Breast epithelium (tissue), 4 donors: ENCODE results near the gene NOL3. TPM values are rescaled to one million over a fixed set of nuclear protein-coding genes. Genes with fewer than 3 reads are reported as not detected.

Experiments
- DNase-seq, 2 donors: peaks; one replicate each; pipeline ENCODE4 v3.0.0-alpha.2; 2019; ENCODE audit warnings: low spot score in 2 of 2
- H3K27ac ChIP-seq, 2 donors: fragments of 200-600 bp; sonication (generic) in 1 of 2; one replicate each; pipeline ENCODE4 v1.5.1; 2016 to 2019; ENCODE audit warnings: mild to moderate bottlenecking in 1 of 2
- H3K27me3 ChIP-seq, 2 donors: fragments of 200-600 bp; sonication (generic) in 1 of 2; one replicate each; pipeline versions ENCODE4 v1.5.1 to v1.6.0; 2017 to 2019; ENCODE audit warnings: control low read depth in 1 of 2, mild to moderate bottlenecking in 1 of 2
- H3K36me3 ChIP-seq: fragments of 200-600 bp; one replicate; pipeline ENCODE4 v1.5.1; 2019
- H3K4me1 ChIP-seq, 2 donors: fragments of 200-600 bp; sonication (generic); one replicate each; pipeline ENCODE4 v1.5.1; 2016 to 2019; ENCODE audit warnings: control low read depth in 1 of 2
- H3K4me3 ChIP-seq, 3 donors: fragments of 200-600 bp; sonication (generic); 1 replicate in 2 of 3; 2 replicates in 1 of 3; pipeline ENCODE4 v1.5.1; 2016 to 2019; ENCODE audit warnings: mild to moderate bottlenecking in 3 of 3, moderate library complexity in 2 of 3
- H3K9me3 ChIP-seq, 2 donors: fragments of 200-600 bp; sonication (generic) in 1 of 2; one replicate each; pipeline ENCODE4 v1.5.1; 2016 to 2019; ENCODE audit warnings: control low read depth in 1 of 2
- CTCF ChIP-seq, 3 donors: fragments of 450-650 bp; IDR thresholded peaks; one replicate each; pipeline ENCODE4 v1.5.1; 2016 to 2017; ENCODE audit warnings: antibody characterized with exemption in 3 of 3, mild to moderate bottlenecking in 3 of 3, moderate library complexity in 3 of 3
- POLR2A ChIP-seq: fragments of 450-650 bp; IDR thresholded peaks from one replicate; pipeline ENCODE4 v1.6.1; 2016; ENCODE audit warnings: antibody characterized with exemption, mild to moderate bottlenecking, moderate library complexity
- POLR2AphosphoS5 ChIP-seq, 3 donors: sonication (generic); formaldehyde crosslinking; IDR thresholded peaks; one replicate each; pipeline ENCODE4 v1.6.1; 2017; ENCODE audit warnings: antibody characterized with exemption in 3 of 3
- intact Hi-C: fragments of 100-400 bp; cut with DNase I; formaldehyde crosslinking; loops from one replicate; pipeline ENCODE4 v1.15.1; 2023; ENCODE audit warnings: low total_unique reads
- total RNA-seq, 3 donors: library from RNA; depleted of rRNA; stranded (reverse); fragments of >200 nt; gene quantifications; one replicate each; pipeline ENCODE4 v1.1.0, GENCODE V29; 2016

The NOL3 gene
- total RNA-seq, 3 donors from 2014 or later, result 39.7 to 87.7 (median 45.9) TPM

GRCh38 chr16:67200491-67200890 lies 30.2 kb downstream of the NOL3 start:
- TF ChIP-seq CTCF (IDR thresholded peaks at IDR 0.05) (no peak), POLR2AphosphoS5 (IDR thresholded peaks at IDR 0.05) (no peak), POLR2A (no peak)
- Histone ChIP-seq H3K9me3 (no peaks in the 10 kb centered on the region), H3K4me1 (peaks cover 0 to 11% of the 10 kb centered on the region in 2 donors), H3K4me3 (no peak overlapping the region), H3K27me3 (no peaks in the 10 kb centered on the region), H3K27ac (no peak overlapping the region), H3K36me3 (peaks cover 8% of the 10 kb centered on the region)
- no peak for DNase-seq
- intact Hi-C loops, result no loop called here

GRCh38 chr16:67201411-67202345 lies 31.3 kb downstream of the NOL3 start:
- Histone ChIP-seq H3K36me3 (peaks cover 8% of the 10 kb centered on the region), H3K27ac (no peak overlapping the region), H3K27me3 (no peaks in the 10 kb centered on the region), H3K4me3 (no peak overlapping the region), H3K9me3 (no peaks in the 10 kb centered on the region), H3K4me1 (peaks cover 0 to 11% of the 10 kb centered on the region in 2 donors)
- intact Hi-C loops, result no loop called here
- no peak for TF ChIP-seq CTCF (IDR thresholded peaks at IDR 0.05)
- no peak for TF ChIP-seq POLR2A
- no peak for TF ChIP-seq POLR2AphosphoS5 (IDR thresholded peaks at IDR 0.05)
- DNase-seq, result no peak

GRCh38 chr16:67202426-67202825 lies 32.1 kb downstream of the NOL3 start:
- no peak for DNase-seq
- TF ChIP-seq POLR2AphosphoS5 (IDR thresholded peaks at IDR 0.05) (no peak), CTCF (IDR thresholded peaks at IDR 0.05) (no peak), POLR2A (no peak)
- Histone ChIP-seq H3K36me3 (peaks cover 8% of the 10 kb centered on the region), H3K27me3 (no peaks in the 10 kb centered on the region), H3K27ac (no peak overlapping the region), H3K4me3 (no peak overlapping the region), H3K4me1 (peaks cover 0 to 11% of the 10 kb centered on the region in 2 donors), H3K9me3 (no peaks in the 10 kb centered on the region)
- intact Hi-C loops, result no loop called here

GRCh38 chr16:67202956-67203493 lies 32.7 kb downstream of the NOL3 start:
- intact Hi-C loops, result no loop called here
- Histone ChIP-seq H3K4me3 (no peak overlapping the region), H3K27ac (no peak overlapping the region), H3K27me3 (no peaks in the 10 kb centered on the region), H3K4me1 (peaks cover 0 to 7% of the 10 kb centered on the region in 2 donors), H3K36me3 (peaks cover 8% of the 10 kb centered on the region), H3K9me3 (no peaks in the 10 kb centered on the region)
- DNase-seq, result no peak
- TF ChIP-seq CTCF (IDR thresholded peaks at IDR 0.05), result no peak
- no peak for TF ChIP-seq POLR2A
- TF ChIP-seq POLR2AphosphoS5 (IDR thresholded peaks at IDR 0.05), result no peak

- DNase-seq, result no peak
- H3K9me3 ChIP-seq, result no peaks in the 10 kb centered on the region
- no peak overlapping the region for H3K4me3 ChIP-seq
- H3K36me3 ChIP-seq, result peaks cover 8% of the 10 kb centered on the region
- no peaks in the 10 kb centered on the region for H3K4me1 ChIP-seq
- intact Hi-C loops, result no loop called here
- H3K27me3 ChIP-seq, result no peaks in the 10 kb centered on the region
- no peak overlapping the region for H3K27ac ChIP-seq
- TF ChIP-seq POLR2AphosphoS5 (IDR thresholded peaks at IDR 0.05) (no peak), POLR2A (no peak), CTCF (IDR thresholded peaks at IDR 0.05) (no peak)
Observed at GRCh38 chr16:67204076-67204475, 33.7 kb downstream of the NOL3 start.
